Uterus (tissue), 4 donors: ENCODE measurements around the gene SGCA. TPM values are rescaled to one million over a fixed set of nuclear protein-coding genes. Genes with fewer than 3 reads are reported as not detected.
A peak's percentile ranks its signal among the peaks of the same experiment; 100 is the strongest.

ENCODE experiments used
- DNase-seq, 2 donors: peaks; one replicate each; pipeline ENCODE4 v3.0.0-alpha.2; 2019 to 2020
- H3K27ac ChIP-seq, 2 donors: fragments of 200-600 bp; sonication (generic); 1 replicate in 1 of 2; 2 replicates in 1 of 2; pipeline ENCODE4 v1.5.1; 2016 to 2018
- H3K27me3 ChIP-seq, 2 donors: fragments of 200-600 bp; sonication (generic); one replicate each; pipeline ENCODE4 v1.5.1; 2018 to 2019; ENCODE audit warnings: control low read depth in 1 of 2
- H3K36me3 ChIP-seq, 2 donors: fragments of 200-600 bp; sonication (generic); one replicate each; pipeline ENCODE4 v1.5.1; 2019; ENCODE audit warnings: control low read depth in 1 of 2
- H3K4me1 ChIP-seq, 2 donors: fragments of 200-600 bp; sonication (generic); one replicate each; pipeline ENCODE4 v1.5.1; 2018 to 2019; ENCODE audit warnings: control low read depth in 1 of 2
- H3K4me3 ChIP-seq, 2 donors: fragments of 200-600 bp; sonication (generic); 1 replicate in 1 of 2; 2 replicates in 1 of 2; pipeline ENCODE4 v1.5.1; 2018 to 2019; ENCODE audit warnings: mild to moderate bottlenecking in 1 of 2
- H3K9me3 ChIP-seq, 2 donors: fragments of 200-600 bp; sonication (generic); one replicate each; pipeline ENCODE4 v1.5.1; 2019; ENCODE audit warnings: control low read depth in 1 of 2
- CTCF ChIP-seq, 4 experiments: fragments of 200-600 bp in 2 of 4; fragments of 450-650 bp in 2 of 4; sonication (generic) in 2 of 4; IDR thresholded peaks; one replicate each; pipeline ENCODE4 v1.5.1; 2016 to 2019; ENCODE audit warnings: antibody characterized with exemption in 4 of 4, mild to moderate bottlenecking in 2 of 4, moderate library complexity in 1 of 4
- POLR2A ChIP-seq, 2 donors: fragments of 450-650 bp; IDR thresholded peaks; one replicate each; pipeline ENCODE4 v1.6.1; 2016; ENCODE audit warnings: antibody characterized with exemption in 2 of 2, mild to moderate bottlenecking in 1 of 2, moderate library complexity in 1 of 2
- intact Hi-C: fragments of 100-400 bp; cut with DNase I; formaldehyde crosslinking; loops from one replicate; pipeline ENCODE4 v1.15.1; 2023; ENCODE audit warnings: low total_unique reads
- total RNA-seq, 4 donors: library from RNA; depleted of rRNA in 3 of 4; stranded (reverse); fragments of >200 nt in 3 of 4; gene quantifications; one replicate each; pipeline versions ENCODE4 v1.1.0 to v1.2.4, GENCODE V29; 2014 to 2023
- donor health status: DM: yes; HTN: yes; CAD: no.

The SGCA gene
- total RNA-seq, 4 donors from 2014 or later: 0.90 to 119 (median 19.6) TPM; not detected in 1

DNA sequence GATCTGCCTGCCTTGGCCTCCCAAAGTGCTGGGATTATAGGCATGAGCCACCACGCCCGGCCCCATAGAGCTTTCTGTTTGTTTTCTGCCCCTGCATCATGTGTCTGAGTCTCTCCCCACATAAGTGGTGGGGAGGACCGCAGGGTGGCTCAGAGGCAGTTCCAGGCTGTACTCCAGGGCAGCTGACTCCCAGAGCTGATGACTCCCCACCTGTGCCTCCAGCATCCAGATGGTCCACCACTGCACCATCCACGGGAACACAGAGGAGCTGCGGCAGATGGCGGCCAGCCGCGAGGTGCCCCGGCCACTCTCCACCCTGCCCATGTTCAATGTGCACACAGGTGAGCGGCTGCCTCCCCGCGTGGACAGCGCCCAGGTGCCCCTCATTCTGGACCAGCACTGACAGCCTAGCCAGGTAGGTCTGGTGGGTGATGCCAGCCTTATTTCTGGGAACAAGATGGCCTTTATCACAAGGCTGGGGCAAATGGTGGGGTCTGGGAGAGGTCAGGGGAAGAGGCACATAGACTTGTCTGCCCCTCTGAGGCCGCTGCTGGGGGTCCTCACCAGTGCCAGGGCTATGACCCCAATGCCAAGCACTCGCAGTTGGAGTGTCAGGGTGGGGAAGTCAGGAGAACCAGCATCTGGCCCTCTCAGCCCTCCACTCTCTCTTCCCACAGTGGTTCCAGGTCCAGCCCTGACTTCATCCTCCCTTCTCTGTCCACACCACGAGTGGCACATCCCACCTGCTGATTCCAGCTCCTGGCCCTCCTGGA, 9.4 kb downstream of the SGCA start:
- Histone ChIP-seq H3K27ac (peak overlapping the region in 1 of 2 donors; percentile 95), H3K4me3 (no peak overlapping the region), H3K27me3 (no peaks in the 10 kb centered on the region), H3K9me3 (no peaks in the 10 kb centered on the region), H3K36me3 (no peaks in the 10 kb centered on the region), H3K4me1 (peaks cover 0 to 17% of the 10 kb centered on the region in 2 donors)
- no peak for DNase-seq
- TF ChIP-seq POLR2A (IDR thresholded peaks at IDR 0.05) (no peak), CTCF (IDR thresholded peaks at IDR 0.05) (no peak)
- intact Hi-C loops: no loop called here

GRCh38 chr17:50176559-50177357, 11.0 kb downstream of the SGCA start:
- no peak for TF ChIP-seq CTCF (IDR thresholded peaks at IDR 0.05)
- no peak for TF ChIP-seq POLR2A (IDR thresholded peaks at IDR 0.05)
- H3K36me3 ChIP-seq: no peaks in the 10 kb centered on the region
- H3K9me3 ChIP-seq: no peaks in the 10 kb centered on the region
- H3K27me3 ChIP-seq: no peaks in the 10 kb centered on the region
- H3K4me3 ChIP-seq: no peak overlapping the region
- intact Hi-C loops: no loop called here
- peaks cover 0 to 17% of the 10 kb centered on the region in 2 donors for H3K4me1 ChIP-seq
- peak overlapping the region; percentile 82 to 88 for H3K27ac ChIP-seq
- DNase-seq: no peak

- TF ChIP-seq CTCF (IDR thresholded peaks at IDR 0.05) (no peak), POLR2A (IDR thresholded peaks at IDR 0.05) (no peak)
- Histone ChIP-seq H3K36me3 (no peaks in the 10 kb centered on the region), H3K9me3 (no peaks in the 10 kb centered on the region), H3K4me1 (peaks cover 0 to 17% of the 10 kb centered on the region in 2 donors), H3K27me3 (no peaks in the 10 kb centered on the region), H3K27ac (peak overlapping the region; percentile 82 to 88), H3K4me3 (no peak overlapping the region)
- DNase-seq: no peak
- intact Hi-C loops: no loop called here
These were observed 11.7 kb downstream of the SGCA start for GRCh38 chr17:50177476-50177875.

GRCh38 chr17:50177983-50178834, 12.4 kb downstream of the SGCA start:
- Histone ChIP-seq H3K9me3 (no peaks in the 10 kb centered on the region), H3K36me3 (no peaks in the 10 kb centered on the region), H3K4me3 (no peak overlapping the region), H3K4me1 (peaks cover 0 to 15% of the 10 kb centered on the region in 2 donors), H3K27ac (peak overlapping the region; percentile 82 to 88), H3K27me3 (no peaks in the 10 kb centered on the region)
- TF ChIP-seq CTCF (IDR thresholded peaks at IDR 0.05) (peak; percentile 55 to 60 (median 60)), POLR2A (IDR thresholded peaks at IDR 0.05) (no peak)
- peak; percentile 70 to 76 for DNase-seq
- intact Hi-C loops: no loop called here
